GM12875 (cell line): Measurements from ENCODE around the gene ITSN1.
A peak's percentile ranks its signal among the peaks of the same experiment; 100 is the strongest.

ENCODE experiments used
- H3K4me3 ChIP-seq: one replicate; pipeline ENCODE4 v1.5.1; 2011; ENCODE audit warnings: low read depth, low read length, control low read depth
- TF ChIP-seq, protein P1 (sequence below): IDR thresholded peaks from 2 replicates; pipeline ENCODE4 v1.5.1; 2011; ENCODE audit warnings: low read depth, mild to moderate bottlenecking, control low read depth, inconsistent platforms, low read length, moderate library complexity, borderline replicate concordance; ENCODE audit not compliant: insufficient read depth

ITSN1 gene

DNA sequence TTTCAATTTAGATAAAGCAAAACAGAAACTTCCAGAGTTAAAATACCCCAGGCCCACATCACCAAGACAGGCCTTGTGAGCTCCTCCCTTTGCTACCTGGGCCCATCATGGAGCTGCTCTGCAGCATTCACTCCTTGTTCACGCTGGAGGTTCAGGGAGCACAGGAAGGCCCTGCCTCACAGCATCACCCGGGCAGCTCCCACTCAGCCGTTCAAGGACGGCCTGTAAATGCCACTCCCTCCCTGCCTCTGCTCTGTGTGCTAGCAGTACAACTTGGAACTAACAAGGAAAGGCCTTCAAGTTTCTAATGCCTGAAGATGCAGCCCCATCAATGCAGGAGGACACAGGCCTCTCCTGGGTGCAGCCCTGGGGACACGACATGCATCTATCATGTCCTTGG lies 261.7 kb downstream of the ITSN1 start:
- TF ChIP-seq, protein P1, sequence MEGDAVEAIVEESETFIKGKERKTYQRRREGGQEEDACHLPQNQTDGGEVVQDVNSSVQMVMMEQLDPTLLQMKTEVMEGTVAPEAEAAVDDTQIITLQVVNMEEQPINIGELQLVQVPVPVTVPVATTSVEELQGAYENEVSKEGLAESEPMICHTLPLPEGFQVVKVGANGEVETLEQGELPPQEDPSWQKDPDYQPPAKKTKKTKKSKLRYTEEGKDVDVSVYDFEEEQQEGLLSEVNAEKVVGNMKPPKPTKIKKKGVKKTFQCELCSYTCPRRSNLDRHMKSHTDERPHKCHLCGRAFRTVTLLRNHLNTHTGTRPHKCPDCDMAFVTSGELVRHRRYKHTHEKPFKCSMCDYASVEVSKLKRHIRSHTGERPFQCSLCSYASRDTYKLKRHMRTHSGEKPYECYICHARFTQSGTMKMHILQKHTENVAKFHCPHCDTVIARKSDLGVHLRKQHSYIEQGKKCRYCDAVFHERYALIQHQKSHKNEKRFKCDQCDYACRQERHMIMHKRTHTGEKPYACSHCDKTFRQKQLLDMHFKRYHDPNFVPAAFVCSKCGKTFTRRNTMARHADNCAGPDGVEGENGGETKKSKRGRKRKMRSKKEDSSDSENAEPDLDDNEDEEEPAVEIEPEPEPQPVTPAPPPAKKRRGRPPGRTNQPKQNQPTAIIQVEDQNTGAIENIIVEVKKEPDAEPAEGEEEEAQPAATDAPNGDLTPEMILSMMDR: no peak
- no peak overlapping the region for H3K4me3 ChIP-seq

DNA sequence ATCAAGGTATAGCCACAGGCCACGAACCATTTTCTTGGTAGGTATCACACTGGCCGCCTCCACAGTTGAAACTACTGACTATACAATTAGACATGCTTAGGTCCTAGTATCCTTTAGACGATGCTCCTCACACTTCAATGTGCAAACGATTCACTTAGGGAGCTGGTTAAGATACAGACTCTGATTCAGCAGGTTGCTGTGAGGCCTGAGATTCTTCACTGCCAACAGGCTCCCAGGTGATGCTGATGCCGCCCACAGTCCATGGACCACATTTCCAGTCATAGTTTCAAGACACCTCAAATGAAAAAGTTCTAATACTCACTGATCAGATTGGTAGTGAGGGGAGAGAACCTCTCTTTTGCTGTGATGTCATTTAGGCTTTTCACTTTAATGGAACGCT lies 266.5 kb downstream of the ITSN1 start:
- no peak overlapping the region for H3K4me3 ChIP-seq
- TF ChIP-seq, protein P1: no peak

DNA sequence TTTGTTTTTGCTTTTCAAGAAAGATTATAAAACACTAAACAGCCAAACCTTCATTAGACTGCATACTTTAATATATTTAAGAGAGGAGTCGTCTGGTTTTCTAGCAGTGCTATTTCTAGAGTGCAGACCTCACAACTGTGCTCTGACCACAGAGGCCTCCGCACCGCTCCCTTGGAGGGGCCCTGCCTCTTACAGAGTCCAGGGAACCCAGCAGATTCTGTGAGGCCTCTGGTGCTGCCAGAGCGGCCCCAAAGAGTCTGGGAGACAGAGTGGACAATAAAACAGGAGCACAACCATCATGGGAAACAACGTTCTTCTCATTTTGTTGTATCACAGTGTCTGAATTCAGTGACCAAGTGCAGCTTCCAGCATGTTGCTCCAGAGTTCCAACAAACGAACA lies 267.5 kb downstream of the ITSN1 start:
- TF ChIP-seq, protein P1: no peak
- H3K4me3 ChIP-seq: no peak overlapping the region

DNA sequence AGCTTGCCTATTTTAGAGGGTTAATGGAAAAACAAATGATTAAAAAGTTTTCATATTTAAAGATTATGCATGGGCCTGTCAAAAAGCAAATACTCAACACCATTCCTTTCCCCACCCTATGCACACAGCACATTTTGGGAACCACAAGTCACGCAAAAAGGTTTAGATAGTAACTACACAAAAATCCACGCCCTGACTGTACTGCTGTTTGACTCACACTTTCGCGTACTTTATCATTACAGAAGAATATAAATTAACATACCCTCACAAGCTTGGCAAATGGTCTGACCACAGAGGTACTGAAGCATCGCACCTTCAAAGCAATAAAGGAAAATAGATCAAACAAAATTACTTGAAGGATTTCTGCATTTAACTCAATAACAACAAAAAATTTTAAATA lies 271.9 kb downstream of the ITSN1 start:
- TF ChIP-seq, protein P1: no peak
- no peak overlapping the region for H3K4me3 ChIP-seq

DNA sequence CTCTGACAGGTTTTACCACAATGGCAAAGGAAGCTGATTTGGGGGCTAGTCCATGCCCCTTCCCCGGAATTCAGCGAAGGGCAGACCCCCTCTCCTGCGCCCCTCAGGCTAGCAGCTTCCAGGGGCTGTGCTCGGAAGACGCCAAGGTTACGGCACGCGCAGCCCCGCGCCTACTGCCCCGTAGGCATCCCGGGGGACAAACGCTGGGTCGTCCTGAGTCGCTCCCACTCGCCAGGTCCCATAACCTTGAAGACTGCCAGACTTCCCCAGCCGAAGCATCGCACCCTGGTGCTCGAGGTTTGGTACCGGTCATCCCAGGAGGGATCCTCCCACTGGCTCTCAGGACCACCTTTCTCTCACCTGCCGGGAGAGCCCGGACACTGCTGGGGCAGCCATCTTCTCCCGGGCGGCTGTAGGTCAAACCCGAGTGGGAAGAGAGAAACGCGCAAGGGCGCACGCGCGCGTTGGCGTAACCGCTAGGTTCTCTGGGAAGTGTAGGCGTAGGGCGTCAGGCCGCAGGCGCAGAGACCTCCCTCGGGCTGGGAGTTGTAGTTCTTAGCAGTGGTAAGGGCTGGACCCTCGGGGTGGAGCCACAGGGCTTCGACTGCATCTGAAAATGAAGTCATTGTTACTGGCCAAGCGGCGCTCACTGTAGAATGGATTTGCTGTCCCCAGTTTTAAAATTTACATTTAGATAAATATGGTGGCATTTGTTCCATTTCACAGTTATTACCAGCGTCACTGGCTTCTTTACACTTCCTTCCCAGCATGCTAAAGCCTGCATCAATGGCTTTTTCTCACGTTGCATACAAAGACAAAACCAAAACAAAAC lies 273.3 kb downstream of the ITSN1 start, which contains the start of gene ATP5PO:
ATP5PO (minus strand) TSS at position 437 of the 832 bp plus-strand sequence; CDS start at position 396, 41 bp downstream.
- TF ChIP-seq, protein P1: no peak
- H3K4me3 ChIP-seq: peak within 1 kb of the TSS; percentile 73

DNA sequence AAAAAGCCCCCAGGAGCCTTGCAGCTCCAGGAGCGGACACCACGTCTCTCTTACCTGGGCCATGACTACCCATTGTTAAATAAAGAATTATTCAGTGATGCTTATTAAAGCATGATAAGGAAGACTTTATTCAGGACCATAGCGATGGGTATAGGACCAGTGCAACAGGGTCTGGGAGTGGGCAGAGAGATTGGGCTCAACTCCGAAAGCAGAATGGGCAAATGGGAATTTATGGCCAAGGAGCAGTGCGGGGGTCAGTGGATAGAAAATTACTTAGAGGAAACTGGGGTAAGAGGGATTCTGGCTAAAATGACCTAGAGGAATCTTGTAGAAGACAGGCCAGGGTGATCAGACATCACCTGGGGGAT lies 273.9 kb downstream of the ITSN1 start:
- TF ChIP-seq, protein P1: no peak
- H3K4me3 ChIP-seq: no peak overlapping the region

DNA sequence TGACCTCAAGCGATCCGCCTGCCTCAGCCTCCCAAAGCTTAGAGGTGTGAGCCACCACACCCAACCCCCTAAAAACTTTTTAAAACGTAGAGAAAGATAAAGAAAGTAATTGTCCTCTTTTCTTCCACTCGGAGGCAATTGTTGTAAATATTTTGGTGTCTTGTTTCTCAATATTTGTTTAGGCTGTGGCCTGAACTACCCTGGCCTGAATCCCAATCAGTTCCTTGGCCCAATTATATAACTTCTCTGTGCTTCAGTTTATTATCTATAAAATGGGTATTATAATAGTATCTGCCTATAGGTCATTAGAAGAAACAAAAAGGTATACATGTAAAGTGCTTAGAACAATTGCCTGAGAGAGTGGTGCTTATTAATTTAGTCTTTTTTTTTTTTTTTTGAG lies 275.1 kb downstream of the ITSN1 start:
- no peak overlapping the region for H3K4me3 ChIP-seq
- TF ChIP-seq, protein P1: no peak
